NB4 (cell line): ENCODE measurements around the gene IL6ST.

Experiments used
- CTCF ChIP-seq: IDR thresholded peaks from one replicate; pipeline ENCODE4 v1.5.1; 2012; ENCODE audit warnings: low read depth, low read length
- POLR2A ChIP-seq: IDR thresholded peaks from 2 replicates; pipeline ENCODE4 v1.6.1; 2011; ENCODE audit warnings: mild to moderate bottlenecking; ENCODE audit not compliant: insufficient read length; ENCODE audit errors: extremely low read depth

DNA sequence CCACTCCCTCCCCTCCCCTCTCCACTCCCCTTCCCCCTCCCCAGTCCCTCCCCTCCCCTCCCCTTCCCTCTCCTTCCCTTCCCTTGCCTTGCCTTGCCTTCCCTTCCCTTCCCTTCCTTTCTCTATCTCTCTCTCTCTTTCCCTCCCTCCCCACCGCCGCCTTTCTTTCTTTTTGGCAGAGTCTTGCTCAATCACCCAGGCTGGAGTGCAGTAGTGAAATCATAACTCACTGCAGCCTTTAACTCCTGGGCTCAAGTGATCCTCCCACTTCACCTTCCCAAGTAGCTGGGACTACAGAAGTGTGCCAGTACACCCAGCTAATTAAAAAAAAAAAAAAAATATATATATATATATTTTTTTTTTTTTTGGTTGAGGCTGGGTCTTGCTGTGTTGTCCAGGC is 98.1 kb downstream of the IL6ST start:
- TF ChIP-seq CTCF (no peak), POLR2A (no peak)
